Cerebellar cortex (tissue), 1 donor: ENCODE data around the gene C4orf50.
A peak's percentile ranks its signal among the peaks of the same experiment; 100 is the strongest.

Experiments used
- DNase-seq: peaks from one replicate; pipeline ENCODE4 v3.0.0-alpha.2; 2015; ENCODE audit warnings: low spot score

Gene C4orf50

GRCh38 chr4:5889002-5889696 is 129.1 kb downstream of the C4orf50 start:
- DNase-seq = no peak

DNA sequence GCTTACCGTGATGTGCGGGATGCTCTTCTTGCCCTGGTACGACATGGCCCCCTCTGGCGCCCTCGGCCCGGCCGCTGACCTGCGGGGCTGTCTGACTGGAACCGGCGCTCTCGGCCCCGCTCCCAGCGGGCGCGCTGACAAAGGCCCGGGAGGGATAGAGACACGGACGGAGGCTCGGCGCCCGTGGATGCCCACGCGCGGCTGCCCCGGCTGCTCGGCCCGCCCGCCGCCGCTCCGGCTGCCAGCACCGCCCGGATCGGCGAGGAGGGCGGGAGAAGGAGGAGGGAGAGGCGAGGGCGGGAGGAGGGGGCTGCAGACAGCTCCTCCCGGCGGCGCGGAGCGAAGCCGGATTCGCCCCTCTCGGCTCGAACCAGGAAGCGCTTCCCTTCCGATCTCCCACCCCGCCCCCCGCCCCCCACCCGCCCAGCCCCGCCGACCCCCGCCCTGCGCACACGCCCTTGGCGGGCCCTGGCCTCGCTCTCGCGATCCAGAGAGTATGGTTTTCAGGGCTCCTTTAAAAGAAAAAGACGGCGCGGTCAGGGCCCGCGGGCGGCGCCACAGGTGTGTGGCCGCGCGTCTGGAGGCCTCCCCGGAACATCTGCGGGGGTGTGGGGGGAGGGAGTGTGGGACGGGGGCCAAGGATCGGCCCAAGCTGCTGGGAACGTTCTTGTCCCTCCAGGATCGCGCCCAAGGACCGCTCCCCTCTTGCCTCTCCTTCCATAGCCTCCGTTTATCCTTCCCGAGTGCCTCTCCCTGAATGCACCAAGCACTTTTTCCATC is 129.8 kb downstream of the C4orf50 start:
- no peak for DNase-seq

GRCh38 chr4:5887361-5888221 is 130.6 kb downstream of the C4orf50 start:
- DNase-seq = peak; percentile 20

DNA sequence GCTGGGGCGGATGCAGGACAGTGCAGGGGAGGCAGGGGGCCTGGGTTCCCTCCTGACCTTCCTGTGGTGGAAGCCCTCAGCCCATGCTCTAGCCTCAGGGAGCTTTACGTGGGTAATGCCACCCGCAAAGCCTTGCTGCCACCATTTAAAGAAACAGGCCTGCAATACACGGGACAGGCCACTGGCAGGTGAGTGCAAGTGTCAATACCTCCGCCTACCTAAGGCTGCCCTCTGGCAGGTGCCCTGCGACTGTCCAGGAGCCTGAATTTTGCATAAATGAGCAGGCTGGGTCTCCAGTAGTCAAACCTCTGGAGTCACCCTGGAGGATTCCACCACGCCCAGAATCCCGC is 131.2 kb downstream of the C4orf50 start:
- peak; percentile 31 for DNase-seq

GRCh38 chr4:5885733-5886132 is 132.5 kb downstream of the C4orf50 start:
- DNase-seq = no peak

- DNase-seq = no peak
These were observed 133.4 kb downstream of the C4orf50 start for GRCh38 chr4:5884796-5885195.

GRCh38 chr4:5883916-5884315 is 134.3 kb downstream of the C4orf50 start:
- DNase-seq = no peak

DNA sequence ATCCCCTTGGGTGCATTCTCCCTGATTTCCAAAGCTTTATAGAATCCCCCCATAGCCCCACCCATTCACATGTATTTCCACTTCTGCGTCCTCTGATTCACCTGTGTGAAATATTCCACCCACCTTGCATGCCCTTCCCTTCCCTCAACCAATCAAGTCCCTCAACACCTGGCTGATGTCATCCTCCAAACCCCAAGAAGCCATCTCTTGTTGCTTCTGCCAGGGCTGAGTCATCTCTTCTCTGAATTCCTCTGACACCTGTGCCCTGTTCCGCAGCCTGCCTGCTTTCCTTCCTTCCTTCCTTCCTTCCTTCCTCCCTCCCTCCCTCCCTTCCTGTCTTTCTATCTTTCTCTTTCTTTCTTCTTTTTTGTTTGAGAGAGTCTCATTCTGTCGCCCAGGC is 135.3 kb downstream of the C4orf50 start:
- no peak for DNase-seq

DNA sequence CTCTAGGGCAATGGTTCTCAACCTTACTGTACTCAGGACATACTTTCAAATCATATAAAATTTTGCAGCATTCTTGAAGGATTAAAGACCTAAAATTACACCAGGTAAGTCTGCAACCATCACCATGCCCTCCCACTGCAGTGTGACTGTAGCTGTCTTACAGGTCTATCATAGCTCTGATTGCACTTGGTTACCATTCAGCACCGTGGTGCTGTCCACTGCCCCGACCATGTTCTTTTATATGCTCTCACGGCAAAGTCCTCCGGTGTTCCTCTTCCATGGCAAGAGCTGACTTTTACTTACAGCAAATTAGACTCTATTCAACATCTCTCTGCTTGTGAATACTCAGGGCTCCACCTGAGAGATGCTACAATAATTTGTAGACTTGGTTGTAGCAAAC is 136.9 kb downstream of the C4orf50 start:
- no peak for DNase-seq

GRCh38 chr4:5878359-5878758 is 139.9 kb downstream of the C4orf50 start:
- no peak for DNase-seq

GRCh38 chr4:5877392-5877791 is 140.8 kb downstream of the C4orf50 start:
- no peak for DNase-seq

GRCh38 chr4:5874811-5875449 is 143.3 kb downstream of the C4orf50 start:
- DNase-seq = peak; percentile 93

- peak; percentile 35 for DNase-seq
These were observed 147.5 kb downstream of the C4orf50 start for GRCh38 chr4:5870701-5871100.

GRCh38 chr4:5869966-5870619 is 148.1 kb downstream of the C4orf50 start:
- no peak for DNase-seq

DNA sequence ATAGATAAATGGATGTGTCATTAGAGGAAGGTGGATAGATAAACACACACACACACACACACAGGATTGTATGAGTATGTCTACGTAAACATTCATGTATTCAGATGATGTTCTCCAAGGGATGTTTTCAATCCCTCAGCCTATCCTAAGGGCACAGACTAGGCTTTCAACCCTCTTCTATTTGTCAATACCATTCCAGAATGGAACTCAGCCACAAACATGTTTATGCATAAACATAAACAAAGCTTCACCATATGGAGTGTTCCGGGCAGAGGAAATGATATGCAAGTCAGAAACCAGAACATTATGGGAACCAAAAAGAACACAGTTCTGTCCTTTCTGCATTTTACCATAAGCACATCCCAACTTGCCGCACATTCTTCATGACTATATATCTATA is 150.4 kb downstream of the C4orf50 start:
- no peak for DNase-seq

- no peak for DNase-seq
These were observed 151.1 kb downstream of the C4orf50 start for GRCh38 chr4:5866841-5867813.

DNA sequence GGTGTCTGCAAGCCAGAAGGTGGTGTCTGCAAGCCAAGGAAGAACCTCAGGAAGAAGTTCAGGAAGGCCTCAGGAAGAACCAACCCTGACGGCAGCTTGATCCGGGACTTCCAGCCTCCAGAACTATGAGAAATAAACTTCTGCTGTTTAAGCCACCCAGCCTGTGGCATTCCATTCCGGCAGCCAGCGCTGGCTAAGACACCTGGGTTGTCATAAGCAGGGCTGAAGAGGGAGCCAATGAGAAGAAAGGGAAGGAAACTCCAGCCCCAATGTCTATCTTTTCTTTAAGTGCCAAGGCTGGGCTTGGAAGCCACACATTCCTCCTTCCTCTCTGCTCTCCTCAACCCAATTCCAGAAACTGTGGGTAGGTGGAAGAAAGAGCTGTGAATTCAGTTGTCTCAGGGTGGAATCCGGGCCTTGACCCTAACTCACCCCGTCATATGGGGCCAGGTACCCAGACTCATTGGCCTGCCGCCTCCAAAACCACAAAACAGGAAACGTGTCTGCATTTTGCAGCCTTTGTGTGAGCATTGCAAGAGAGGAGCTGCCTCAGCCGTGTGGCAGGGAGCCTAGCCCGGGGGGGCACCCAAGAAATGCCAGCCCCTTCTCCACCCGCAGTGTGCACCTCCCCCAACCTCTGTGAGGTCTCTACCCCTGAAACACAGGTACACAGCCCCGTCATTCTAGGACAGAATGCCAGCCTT is 152.2 kb downstream of the C4orf50 start:
- no peak for DNase-seq

- no peak for DNase-seq
These were observed 154.6 kb downstream of the C4orf50 start for GRCh38 chr4:5863461-5864113.

- DNase-seq = no peak
These were observed 160.0 kb downstream of the C4orf50 start for GRCh38 chr4:5858020-5858769.
